Mesothelial cell of epicardium (in vitro differentiated cells): ENCODE measurements around the gene LRRC73. TPM values are rescaled to one million over a fixed set of nuclear protein-coding genes. Genes with fewer than 3 reads are reported as not detected.
"Not testable (repeated sequence)": the region's sequence is repeated elsewhere in the genome, so short reads cannot be mapped to it uniquely, and the experiment has no call there.

ENCODE experiments used
- DNase-seq, 2 experiments: peaks; one replicate each; pipeline ENCODE4 v3.0.0; 2021; ENCODE audit warnings: low spot score in 2 of 2; ENCODE audit not compliant: unreplicated experiment in 2 of 2
- H3K27ac Mint-ChIP-seq: 2 replicates; pipeline ENCODE4 v1.8.0; 2021; ENCODE audit warnings: mixed read lengths
- H3K27me3 Mint-ChIP-seq: 2 replicates; pipeline ENCODE4 v1.8.0; 2021; ENCODE audit warnings: low read depth, mixed read lengths
- H3K36me3 Mint-ChIP-seq: 2 replicates; pipeline ENCODE4 v1.8.0; 2021; ENCODE audit warnings: mixed read lengths
- H3K4me1 Mint-ChIP-seq: 2 replicates; pipeline ENCODE4 v1.8.0; 2021; ENCODE audit warnings: mixed read lengths
- H3K4me3 Mint-ChIP-seq: 2 replicates; pipeline ENCODE4 v1.8.0; 2021; ENCODE audit warnings: mild to moderate bottlenecking, moderate library complexity, mixed read lengths
- H3K9me3 Mint-ChIP-seq: 2 replicates; pipeline ENCODE4 v1.8.0; 2021; ENCODE audit warnings: mixed read lengths
- total RNA-seq: library from RNA; stranded (reverse); gene quantifications from 3 replicates; pipeline ENCODE4 v1.2.1, GENCODE V29; 2021
- TF ChIP-seq, protein P1 (sequence below): fragments of 200-600 bp; sonication (generic); IDR thresholded peaks from one replicate; pipeline ENCODE4 v1.5.0; 2021; ENCODE audit warnings: antibody characterized with exemption; ENCODE audit not compliant: unreplicated experiment

The LRRC73 gene
- total RNA-seq, 1 donor from 2014 or later, result 0.60 TPM

DNA sequence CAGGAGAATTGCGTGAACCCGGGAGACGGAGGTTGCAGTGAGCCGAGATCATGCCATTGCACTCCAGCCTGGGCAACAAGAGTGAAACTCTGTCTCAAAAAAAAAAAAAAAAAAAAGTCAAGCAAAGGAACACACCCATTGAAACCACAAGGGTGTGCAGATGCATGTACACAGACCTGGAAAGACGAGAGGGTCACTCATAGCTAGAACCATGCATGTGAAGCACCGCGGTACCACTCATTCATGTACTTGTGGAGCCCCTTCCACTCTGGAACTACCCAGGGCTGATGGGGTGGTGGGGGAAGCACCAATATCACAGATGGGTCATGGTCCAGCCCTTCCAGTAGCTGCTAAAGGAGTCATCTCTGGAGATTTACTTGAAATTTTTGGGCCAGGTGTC is 40.2 kb downstream of the LRRC73 start:
- no peak for DNase-seq
- no peaks in the 10 kb centered on the region for H3K36me3 Mint-ChIP-seq
- H3K9me3 Mint-ChIP-seq, result no peaks in the 10 kb centered on the region
- TF ChIP-seq, protein P1, sequence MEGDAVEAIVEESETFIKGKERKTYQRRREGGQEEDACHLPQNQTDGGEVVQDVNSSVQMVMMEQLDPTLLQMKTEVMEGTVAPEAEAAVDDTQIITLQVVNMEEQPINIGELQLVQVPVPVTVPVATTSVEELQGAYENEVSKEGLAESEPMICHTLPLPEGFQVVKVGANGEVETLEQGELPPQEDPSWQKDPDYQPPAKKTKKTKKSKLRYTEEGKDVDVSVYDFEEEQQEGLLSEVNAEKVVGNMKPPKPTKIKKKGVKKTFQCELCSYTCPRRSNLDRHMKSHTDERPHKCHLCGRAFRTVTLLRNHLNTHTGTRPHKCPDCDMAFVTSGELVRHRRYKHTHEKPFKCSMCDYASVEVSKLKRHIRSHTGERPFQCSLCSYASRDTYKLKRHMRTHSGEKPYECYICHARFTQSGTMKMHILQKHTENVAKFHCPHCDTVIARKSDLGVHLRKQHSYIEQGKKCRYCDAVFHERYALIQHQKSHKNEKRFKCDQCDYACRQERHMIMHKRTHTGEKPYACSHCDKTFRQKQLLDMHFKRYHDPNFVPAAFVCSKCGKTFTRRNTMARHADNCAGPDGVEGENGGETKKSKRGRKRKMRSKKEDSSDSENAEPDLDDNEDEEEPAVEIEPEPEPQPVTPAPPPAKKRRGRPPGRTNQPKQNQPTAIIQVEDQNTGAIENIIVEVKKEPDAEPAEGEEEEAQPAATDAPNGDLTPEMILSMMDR, result no peak
- H3K27me3 Mint-ChIP-seq, result no peaks in the 10 kb centered on the region
- no peak overlapping the region for H3K4me3 Mint-ChIP-seq
- no peak overlapping the region for H3K27ac Mint-ChIP-seq
- H3K4me1 Mint-ChIP-seq, result no peaks in the 10 kb centered on the region

DNA sequence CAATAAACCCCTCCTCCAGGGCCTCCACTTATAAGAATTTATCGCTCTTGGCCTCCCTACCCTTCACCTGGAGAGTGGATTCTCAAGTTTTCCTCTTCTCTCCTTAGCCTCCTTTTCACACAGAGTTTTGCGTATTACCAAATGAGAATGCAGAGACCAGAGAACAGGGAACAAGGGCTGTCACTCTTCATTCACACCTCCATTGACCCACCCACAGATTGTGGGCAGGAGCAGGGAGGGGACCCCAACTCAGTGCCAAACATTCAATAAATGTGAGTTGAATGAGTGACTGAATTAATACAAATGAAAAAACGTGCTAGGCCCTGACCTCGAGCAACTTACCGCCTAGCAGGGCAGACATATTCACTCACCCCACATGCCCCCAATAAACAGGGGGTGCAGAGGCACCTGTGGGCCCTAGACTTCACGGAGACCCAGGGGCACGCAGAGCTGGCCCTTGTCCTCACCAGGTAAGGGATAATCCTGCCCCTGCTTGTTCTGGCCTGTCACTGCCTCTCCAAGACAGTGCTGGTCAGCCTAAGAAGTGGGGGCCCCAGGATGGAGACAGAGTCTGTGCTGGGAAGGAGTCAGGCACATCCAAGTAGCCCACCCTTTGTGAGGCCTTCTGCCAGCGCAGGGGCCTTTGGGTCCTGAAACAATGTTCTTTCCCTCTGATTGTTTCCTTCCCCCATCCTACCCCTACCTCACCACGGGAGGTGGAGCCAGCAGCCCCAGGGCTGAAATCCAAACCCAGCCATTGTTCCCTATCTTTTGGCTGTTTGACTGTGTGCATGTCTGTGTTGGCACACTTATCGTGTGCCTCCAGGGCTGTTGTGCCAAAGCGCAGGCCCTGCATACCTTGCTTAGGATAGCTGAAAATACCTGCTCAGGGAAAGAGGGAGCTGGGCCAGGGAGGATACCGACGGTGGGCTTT is 41.1 kb downstream of the LRRC73 start:
- no peaks in the 10 kb centered on the region for H3K9me3 Mint-ChIP-seq
- DNase-seq, result no peak
- H3K4me1 Mint-ChIP-seq, result no peaks in the 10 kb centered on the region
- no peaks in the 10 kb centered on the region for H3K36me3 Mint-ChIP-seq
- H3K4me3 Mint-ChIP-seq, result no peak overlapping the region
- H3K27ac Mint-ChIP-seq, result no peak overlapping the region
- H3K27me3 Mint-ChIP-seq, result no peaks in the 10 kb centered on the region
- TF ChIP-seq, protein P1, result no peak

DNA sequence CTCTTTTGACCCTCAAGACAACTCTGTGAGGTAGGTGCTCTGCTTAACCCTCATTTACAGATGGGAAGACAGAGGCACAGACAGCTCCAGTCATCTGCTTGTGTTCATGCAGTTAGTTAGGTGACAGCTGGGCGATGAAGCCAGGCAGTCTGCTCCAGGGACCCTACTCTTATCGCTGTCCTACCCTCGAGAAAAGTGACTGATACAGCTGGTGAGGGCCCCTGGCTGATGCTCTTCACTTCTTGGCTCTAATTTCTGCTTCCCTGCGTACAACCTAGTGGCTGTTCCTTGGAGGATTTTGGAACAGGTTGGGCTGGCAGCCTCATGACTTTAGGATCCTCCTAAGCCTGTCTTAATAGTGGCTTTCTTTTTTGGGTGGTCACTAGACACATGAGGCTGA is 41.9 kb downstream of the LRRC73 start:
- TF ChIP-seq, protein P1, result no peak
- DNase-seq, result no peak
- Mint-ChIP-seq H3K9me3 (no peaks in the 10 kb centered on the region), H3K27me3 (peaks cover 2% of the 10 kb centered on the region), H3K36me3 (no peaks in the 10 kb centered on the region), H3K4me3 (no peak overlapping the region), H3K27ac (no peak overlapping the region), H3K4me1 (no peaks in the 10 kb centered on the region)

DNA sequence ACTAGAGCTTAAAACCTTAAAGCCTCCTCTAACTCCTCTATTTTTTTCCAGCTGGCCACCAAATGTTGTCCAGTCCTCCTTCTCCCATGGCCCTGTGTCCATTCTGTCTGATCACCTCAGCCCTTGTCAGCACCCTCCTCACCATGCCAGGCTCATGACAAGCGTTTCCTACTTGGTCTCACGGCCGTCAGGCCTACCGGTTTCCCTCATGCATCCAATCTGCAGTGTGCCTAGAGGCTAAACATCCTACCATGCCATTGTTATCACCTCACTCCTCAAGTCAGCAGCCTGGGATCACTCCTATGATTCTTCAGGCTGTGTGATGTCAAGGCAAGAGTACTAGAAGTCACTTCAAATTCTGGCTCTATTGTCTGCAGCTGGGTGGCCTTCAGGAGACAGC is 42.4 kb downstream of the LRRC73 start:
- Mint-ChIP-seq H3K9me3 (no peaks in the 10 kb centered on the region), H3K4me3 (no peak overlapping the region)

DNA sequence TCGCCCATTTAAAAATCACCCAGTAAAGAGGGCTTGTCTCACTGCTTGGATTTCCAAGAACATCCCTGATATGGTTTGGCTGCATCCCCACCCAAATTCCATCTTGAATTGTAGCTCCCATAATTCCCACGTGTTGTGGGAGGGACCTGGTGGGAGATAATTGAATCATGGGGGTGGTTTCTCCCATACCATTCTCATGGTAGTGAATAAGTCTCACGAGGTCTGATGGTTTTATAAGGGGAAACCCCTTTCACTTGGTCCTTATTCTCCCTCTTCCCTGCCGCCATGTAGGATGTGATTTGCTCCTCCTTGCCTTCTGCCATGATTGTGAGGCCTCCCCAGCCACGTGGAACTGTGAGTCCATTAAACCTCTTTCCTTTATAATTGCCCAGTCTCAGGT is 42.9 kb downstream of the LRRC73 start:
- H3K27me3 Mint-ChIP-seq, result peaks cover 11% of the 10 kb centered on the region
- H3K27ac Mint-ChIP-seq, DNase-seq, H3K36me3 Mint-ChIP-seq, H3K4me1 Mint-ChIP-seq, H3K9me3 Mint-ChIP-seq, H3K4me3 Mint-ChIP-seq: not testable (repeated sequence)

More for the DNA sequence above, 42.4 kb downstream of the LRRC73 start:
- H3K36me3 Mint-ChIP-seq, result no peaks in the 10 kb centered on the region
- H3K4me1 Mint-ChIP-seq, result no peaks in the 10 kb centered on the region
- H3K27ac Mint-ChIP-seq, result no peak overlapping the region
- DNase-seq, result no peak
- TF ChIP-seq, protein P1, result no peak
- peaks cover 6% of the 10 kb centered on the region for H3K27me3 Mint-ChIP-seq

DNA sequence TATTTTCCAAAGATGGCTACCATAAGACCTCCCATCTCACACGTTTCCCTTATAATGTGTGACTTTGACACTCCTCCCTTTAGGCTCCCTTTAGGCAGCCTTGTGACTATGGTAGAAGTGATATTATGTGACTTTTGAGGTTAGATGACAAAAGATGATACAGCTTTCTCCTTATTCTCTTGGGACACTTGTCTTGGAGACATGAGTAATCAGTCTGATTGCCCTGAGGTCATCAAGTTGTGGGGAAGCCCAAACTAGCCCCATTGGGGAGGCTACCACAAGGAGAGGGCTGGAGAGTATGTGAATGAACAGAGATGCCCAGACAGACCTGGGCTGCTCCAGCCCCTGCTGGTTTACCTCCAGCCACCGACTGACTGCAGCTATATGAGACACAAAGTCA is 44.2 kb downstream of the LRRC73 start:
- Mint-ChIP-seq H3K36me3 (no peaks in the 10 kb centered on the region), H3K4me1 (no peaks in the 10 kb centered on the region), H3K4me3 (no peak overlapping the region), H3K27ac (no peak overlapping the region), H3K27me3 (peaks cover 17% of the 10 kb centered on the region), H3K9me3 (no peaks in the 10 kb centered on the region)
- no peak for DNase-seq
- TF ChIP-seq, protein P1, result no peak
